H1 (cell line): Measurements from ENCODE around the gene ACACA. TPM values are rescaled to one million over a fixed set of nuclear protein-coding genes. Genes with fewer than 3 reads are reported as not detected.

Experiments
- CTCF ChIA-PET: fragments of 300-600 bp; sonication (Branson Sonifier 250); formaldehyde crosslinking; loops from one replicate; lab custom pipeline; 2021; ENCODE audit not compliant: partially characterized antibody; lab: Charles Lee
- POLR2A ChIA-PET: fragments of 300-600 bp; sonication (Branson Sonifier 250); formaldehyde crosslinking; loops from one replicate; lab custom pipeline; 2021; ENCODE audit warnings: inconsistent platforms; ENCODE audit not compliant: partially characterized antibody; lab: Charles Lee
- DNase-seq, 2 experiments: peaks; one replicate each; pipeline versions ENCODE4 v3.0.0 to v3.0.0-alpha.2; 2010 to 2022; ENCODE audit warnings: low spot score in 2 of 2, low read depth in 1 of 2, mixed read lengths in 1 of 2
- FAIRE-seq: peaks from 2 replicates; lab custom pipeline; 2011; peaks lifted over from hg19 to GRCh38; lab: Jason Lieb, UNC
- H2AFZ ChIP-seq: 2 replicates; pipeline ENCODE4 v1.8.1; 2012; ENCODE audit warnings: low read length, inconsistent platforms
- H2AK5ac ChIP-seq: 2 replicates; pipeline ENCODE4 v1.6.1; 2013; ENCODE audit warnings: low read depth, low read length
- H2BK120ac ChIP-seq: replicated peaks from 2 replicates; pipeline ENCODE3; 2013; ENCODE audit warnings: low read depth, low read length, inconsistent platforms
- H2BK12ac ChIP-seq: 2 replicates; pipeline ENCODE4 v1.6.1; 2013; ENCODE audit warnings: low read depth, low read length
- H2BK15ac ChIP-seq: 2 replicates; pipeline ENCODE4 v1.6.1; 2013; ENCODE audit warnings: low read length
- H2BK20ac ChIP-seq: 2 replicates; pipeline ENCODE4 v1.6.1; 2013; ENCODE audit warnings: low read length
- H2BK5ac ChIP-seq: 2 replicates; pipeline ENCODE4 v1.6.1; 2013; ENCODE audit warnings: low read depth, low read length
- H3K14ac ChIP-seq: 2 replicates; pipeline ENCODE4 v1.6.1; 2013; ENCODE audit warnings: inconsistent platforms; ENCODE audit not compliant: insufficient read length
- H3K18ac ChIP-seq: 2 replicates; pipeline ENCODE4 v1.6.1; 2013; ENCODE audit warnings: low read length; ENCODE audit errors: extremely low read depth
- H3K23ac ChIP-seq: 2 replicates; pipeline ENCODE4 v1.6.1; 2013; ENCODE audit warnings: inconsistent platforms; ENCODE audit not compliant: insufficient read length
- H3K23me2 ChIP-seq: 2 replicates; pipeline ENCODE4 v1.6.1; 2013; ENCODE audit warnings: low read depth, low read length
- H3K27ac ChIP-seq: 2 replicates; pipeline ENCODE4 v1.6.1; 2011; ENCODE audit warnings: low read depth, low read length, inconsistent platforms
- H3K27me3 ChIP-seq, 4 experiments: replicated peaks in 1 of 4; 1 replicate in 1 of 4; 2 replicates in 3 of 4; pipeline versions ENCODE4 v1.6.1 to v1.8.1; 2011 to 2013; ENCODE audit warnings: low read length in 3 of 4, mild to moderate bottlenecking in 3 of 4, inconsistent platforms in 2 of 4, mixed read lengths in 2 of 4, moderate library complexity in 1 of 4; ENCODE audit not compliant: control insufficient read depth in 3 of 4, insufficient read depth in 3 of 4; ENCODE audit errors: extremely low read depth in 1 of 4
- H3K36me3 ChIP-seq, 4 experiments: 2 replicates each; pipeline versions ENCODE4 v1.6.1 to v1.8.1; 2011 to 2013; ENCODE audit warnings: mild to moderate bottlenecking in 4 of 4, low read length in 3 of 4, moderate library complexity in 2 of 4, control low read depth in 1 of 4, inconsistent platforms in 1 of 4; ENCODE audit not compliant: insufficient read depth in 4 of 4, control insufficient read depth in 2 of 4
- H3K4ac ChIP-seq: replicated peaks from 2 replicates; pipeline ENCODE3; 2013; ENCODE audit warnings: low read length, low read depth, mixed read lengths, inconsistent platforms; ENCODE audit not compliant: insufficient read length
- H3K4me1 ChIP-seq, 4 experiments: replicated peaks in 1 of 4; 1 replicate in 1 of 4; 2 replicates in 3 of 4; pipeline versions ENCODE4 v1.6.1 to v1.8.1; 2011 to 2013; ENCODE audit warnings: low read length in 3 of 4, inconsistent platforms in 2 of 4, mixed read lengths in 1 of 4; ENCODE audit not compliant: insufficient read depth in 4 of 4, control insufficient read depth in 3 of 4
- H3K4me2 ChIP-seq, 2 experiments: 2 replicates each; pipeline versions ENCODE4 v1.6.1 to v1.8.1; 2011 to 2013; ENCODE audit warnings: low read depth in 2 of 2, low read length in 2 of 2, control low read depth in 1 of 2, inconsistent platforms in 1 of 2, mild to moderate bottlenecking in 1 of 2; ENCODE audit not compliant: insufficient read depth in 1 of 2
- H3K4me3 ChIP-seq, 4 experiments: fragments of 200-600, 300-600 bp in 1 of 4; sonication (generic), shearing (Covaris generic), sonication (Bioruptor Twin) in 1 of 4; 2 replicates each; pipeline versions ENCODE4 v1.5.1 to v1.8.1; 2011 to 2016; ENCODE audit warnings: low read length in 4 of 4, low read depth in 3 of 4, control low read depth in 2 of 4, inconsistent platforms in 2 of 4, mild to moderate bottlenecking in 2 of 4, mixed read lengths in 1 of 4, moderate library complexity in 1 of 4; ENCODE audit not compliant: insufficient read depth in 2 of 4; ENCODE audit errors: extremely low read depth in 1 of 4
- H3K56ac ChIP-seq: replicated peaks from 2 replicates; pipeline ENCODE3; 2013; ENCODE audit warnings: low read depth, mild to moderate bottlenecking, mixed read lengths, low read length, inconsistent platforms; ENCODE audit not compliant: insufficient read length
- H3K79me1 ChIP-seq: 2 replicates; pipeline ENCODE4 v1.6.1; 2013; ENCODE audit warnings: low read depth, low read length, control low read depth
- H3K79me2 ChIP-seq, 2 experiments: 2 replicates each; pipeline versions ENCODE4 v1.6.1 to v1.8.1; 2012 to 2013; ENCODE audit warnings: low read length in 2 of 2, mild to moderate bottlenecking in 2 of 2, inconsistent platforms in 1 of 2; ENCODE audit not compliant: insufficient read depth in 2 of 2, control insufficient read depth in 1 of 2
- H3K9ac ChIP-seq, 4 experiments: replicated peaks in 1 of 4; 1 replicate in 1 of 4; 2 replicates in 3 of 4; pipeline versions ENCODE4 v1.6.1 to v1.8.1; 2011 to 2013; ENCODE audit warnings: low read depth in 3 of 4, low read length in 3 of 4, control low read depth in 2 of 4, mild to moderate bottlenecking in 2 of 4, moderate library complexity in 2 of 4, inconsistent platforms in 1 of 4; ENCODE audit errors: extremely low read depth in 1 of 4
- H3K9me3 ChIP-seq, 2 experiments: 2 replicates each; pipeline versions ENCODE4 v1.6.1 to v1.8.1; 2012 to 2013; ENCODE audit warnings: mild to moderate bottlenecking in 2 of 2, moderate library complexity in 2 of 2, control low read depth in 1 of 2, inconsistent platforms in 1 of 2, low read depth in 1 of 2, low read length in 1 of 2, mixed read lengths in 1 of 2; ENCODE audit not compliant: insufficient read depth in 2 of 2
- H4K20me1 ChIP-seq, 2 experiments: replicated peaks in 1 of 2; 2 replicates each; pipeline versions ENCODE3 to v1.8.1; 2011 to 2013; ENCODE audit warnings: inconsistent platforms in 2 of 2, low read length in 2 of 2, mild to moderate bottlenecking in 1 of 2; ENCODE audit not compliant: insufficient read depth in 2 of 2, control insufficient read depth in 1 of 2
- H4K5ac ChIP-seq: 2 replicates; pipeline ENCODE4 v1.6.1; 2013; ENCODE audit warnings: low read length, low read depth, mixed read lengths, inconsistent platforms; ENCODE audit not compliant: insufficient read length
- H4K8ac ChIP-seq: 2 replicates; pipeline ENCODE4 v1.8.0; 2013; ENCODE audit warnings: mild to moderate bottlenecking, moderate library complexity, low read length, inconsistent platforms; ENCODE audit not compliant: insufficient read depth; ENCODE audit errors: extremely low read depth
- H4K91ac ChIP-seq: replicated peaks from 2 replicates; pipeline ENCODE3; 2013; ENCODE audit warnings: low read length, mixed read lengths, inconsistent platforms; ENCODE audit not compliant: insufficient read length
- BCL11A ChIP-seq, 2 experiments: IDR thresholded peaks; one replicate each; pipeline ENCODE4 v1.6.1; 2011; ENCODE audit warnings: low read depth in 2 of 2, low read length in 2 of 2, mild to moderate bottlenecking in 2 of 2
- CHD2 ChIP-seq: IDR thresholded peaks from 2 replicates; pipeline ENCODE4 v1.6.1; 2012; ENCODE audit warnings: low read length, improper control_type of control experiment
- CTBP2 ChIP-seq: IDR thresholded peaks from 2 replicates; pipeline ENCODE4 v1.7.0; 2011; ENCODE audit warnings: borderline replicate concordance, mild to moderate bottlenecking, moderate library complexity, mixed read lengths, low read length; ENCODE audit not compliant: insufficient read depth, insufficient read length
- CTCF ChIP-seq, 3 experiments: IDR thresholded peaks; 1 replicate in 2 of 3; 2 replicates in 1 of 3; pipeline versions ENCODE4 v1.5.1 to v1.6.1; 2011; ENCODE audit warnings: low read length in 3 of 3, mild to moderate bottlenecking in 3 of 3, inconsistent platforms in 2 of 3, low read depth in 1 of 3, moderate library complexity in 1 of 3; ENCODE audit not compliant: insufficient read depth in 1 of 3; ENCODE audit errors: control extremely low read depth in 1 of 3
- HDAC6 ChIP-seq: IDR thresholded peaks from one replicate; pipeline ENCODE4 v1.7.1; 2012; ENCODE audit warnings: low read depth, mild to moderate bottlenecking, inconsistent platforms, low read length, moderate library complexity
- RAD21 ChIP-seq, 2 experiments: IDR thresholded peaks in 1 of 2; conservative IDR thresholded peaks in 1 of 2; 2 replicates each; pipeline ENCODE4 v1.6.1; 2011; ENCODE audit warnings: low read depth in 2 of 2, low read length in 2 of 2, improper control_type of control experiment in 1 of 2, inconsistent platforms in 1 of 2, mild to moderate bottlenecking in 1 of 2, moderate library complexity in 1 of 2
- WGBS, 2 experiments: shearing (Covaris generic) in 1 of 2; methylation state at CpG; one replicate each; pipeline versions ENCODE4 v1.1.6 to v1.1.7; 2013 to 2015; ENCODE audit warnings: low lambda C conversion rate in 2 of 2, mixed read lengths in 2 of 2, inconsistent platforms in 1 of 2, low coverage in 1 of 2, missing lambda C conversion rate in 1 of 2; ENCODE audit not compliant: insufficient replicate concordance in 2 of 2, insufficient coverage in 1 of 2, insufficient read length in 1 of 2; ENCODE audit errors: extremely low coverage in 1 of 2, missing lambda C conversion rate in 1 of 2; 5-methylcytosine and 5-hydroxymethylcytosine counted together
- polyA plus RNA-seq, 7 experiments: library from polyadenylated mRNA; depleted of rRNA in 3 of 7; stranded (reverse) in 5 of 7; unstranded in 2 of 7; fragments of >200 nt in 5 of 7; fragments of 200-250 nt in 2 of 7; gene quantifications; 1 replicate in 5 of 7; 2 replicates in 1 of 7; 4 replicates in 1 of 7; pipeline versions ENCODE4 v1.2.1 to v1.2.3, GENCODE V29; 2011 to 2013; ENCODE audit warnings: missing spikeins in 2 of 7, mixed read lengths in 2 of 7
- total RNA-seq: library from RNA; stranded (reverse); fragmentation: NEBNext Ultra II Directional; extraction: Animal tissue kit (Norgen Biotek cat#: 25700); gene quantifications from 2 replicates; pipeline ENCODE4 v1.2.1, GENCODE V29; 2021

ACACA gene
- total and polyA plus RNA-seq, 2 of the 8 experiments (the other 6 are each of a cell fraction or from before 2014, with no cell fraction given) = 74.0 to 160 TPM

GRCh38 chr17:37220607-37220953 lies 186.1 kb downstream of the ACACA start:
- DNase-seq (no peak), FAIRE-seq (no peak)
- TF ChIP-seq CTCF (IDR thresholded peaks at IDR 0.05; ENCODE audit: control extremely low read depth in 1 of 3, insufficient read depth in 1 of 3, low read depth in 1 of 3, low read length in 3 of 3) = peak; percentile 50 to 75 (median 60)
- TF ChIP-seq RAD21 (IDR thresholded peaks at IDR 0.05 in 1 of 2, conservative IDR thresholded peaks at IDR 0.05 in 1 of 2; ENCODE audit: low read depth in 2 of 2, low read length in 2 of 2) = peak; percentile 83 to 86
- TF ChIP-seq HDAC6 = no peak
- no peak for TF ChIP-seq CHD2
- no peak for TF ChIP-seq CTBP2
- TF ChIP-seq BCL11A (IDR thresholded peaks at IDR 0.05; ENCODE audit: low read depth in 2 of 2, low read length in 2 of 2) = no peak
- no peak overlapping the region for H3K9ac ChIP-seq
- peaks cover 4 to 17% (median 15%) of the 10 kb centered on the region in 4 experiments; a peak in 6 of 7 replicates for H3K4me1 ChIP-seq
- no peak overlapping the region for H3K27ac ChIP-seq
- no peaks in the 10 kb centered on the region for H3K9me3 ChIP-seq
- H3K56ac ChIP-seq = no peak overlapping the region
- no peak overlapping the region for H4K8ac ChIP-seq
- H2BK120ac ChIP-seq = no peak overlapping the region
- no peak overlapping the region for H4K5ac ChIP-seq
- no peak overlapping the region for H2AK5ac ChIP-seq
- no peak overlapping the region for H2BK15ac ChIP-seq
- H3K27me3 ChIP-seq = no peaks in the 10 kb centered on the region
- H3K36me3 ChIP-seq = peaks cover 2 to 35% (median 7%) of the 10 kb centered on the region in 4 experiments; a peak in 5 of 8 replicates
- CTCF ChIA-PET = no interaction called here
- H3K4me2 ChIP-seq = peak overlapping the region in 1 of 2 experiments; percentile 39; a peak in 2 of 4 replicates
- POLR2A ChIA-PET = no interaction called here
- H3K79me1 ChIP-seq = no peaks in the 10 kb centered on the region
- H3K4me3 ChIP-seq = no peak overlapping the region; a peak in 1 of 8 replicates
- no peak overlapping the region for H2BK12ac ChIP-seq
- no peak overlapping the region for H3K4ac ChIP-seq
- H3K23me2 ChIP-seq = no peaks in the 10 kb centered on the region
- H2BK20ac ChIP-seq = no peak overlapping the region
- H4K91ac ChIP-seq = no peak overlapping the region
- WGBS, 2 experiments = 69% methylated on average over 1 of the region's 1 CpG; no CpG with 5 or more reads in 1 of the 2 experiments
- no peak overlapping the region for H2BK5ac ChIP-seq
- H3K23ac ChIP-seq = no peak overlapping the region
- H2AFZ ChIP-seq = no peak overlapping the region
- no peaks in the 10 kb centered on the region for H3K79me2 ChIP-seq
- no peak overlapping the region for H3K14ac ChIP-seq
- H4K20me1 ChIP-seq = no peaks in the 10 kb centered on the region
- H3K18ac ChIP-seq = no peak overlapping the region
